Activated CD8-positive, alpha-beta memory T cell treated with anti-CD3 and anti-CD28 coated beads for 36 hours (primary cell): ENCODE results near the gene HIF3A. TPM values are rescaled to one million over a fixed set of nuclear protein-coding genes. Genes with fewer than 3 reads are reported as not detected.
"Not testable (repeated sequence)": the region's sequence is repeated elsewhere in the genome, so short reads cannot be mapped to it uniquely, and the experiment has no call there.

Source experiments
- CTCF ChIA-PET: fragments of 350-600 bp; sonication (Branson Sonifier 250); formaldehyde crosslinking; loops from one replicate; lab custom pipeline; 2021; ENCODE audit warnings: antibody characterized with exemption; lab: Charles Lee
- POLR2A ChIA-PET: fragments of 350-600 bp; sonication (Branson Sonifier 250); formaldehyde crosslinking; loops from one replicate; lab custom pipeline; 2021; ENCODE audit warnings: antibody characterized with exemption; lab: Charles Lee
- total RNA-seq, 2 experiments: library from RNA; stranded (reverse); gene quantifications; one replicate each; pipeline ENCODE4 v1.2.3, GENCODE V29; 2021

Gene HIF3A
- total RNA-seq, 2 experiments from 2014 or later: not detected

DNA sequence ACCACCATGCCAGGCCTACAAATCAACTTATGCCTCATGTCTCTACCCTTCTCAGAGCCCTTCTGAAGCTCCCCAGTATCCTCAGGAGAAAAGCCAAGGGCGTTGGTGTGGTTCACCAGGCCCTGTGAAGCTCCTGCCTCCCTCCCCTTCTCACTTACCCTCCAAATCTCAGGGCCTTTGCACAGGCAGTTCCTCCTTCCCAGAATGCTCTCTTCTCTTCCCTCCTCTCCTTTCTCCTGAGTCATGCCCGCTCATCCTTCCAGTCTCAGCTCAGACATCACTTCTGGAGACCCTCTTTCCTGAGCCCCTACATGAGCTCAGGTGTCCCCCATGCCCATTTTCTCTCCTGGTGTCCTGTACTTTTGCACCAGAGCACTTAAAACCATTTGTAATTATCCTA is 20.5 kb downstream of the HIF3A start:
- ChIA-PET POLR2A (no interaction called here), CTCF (no interaction called here)

DNA sequence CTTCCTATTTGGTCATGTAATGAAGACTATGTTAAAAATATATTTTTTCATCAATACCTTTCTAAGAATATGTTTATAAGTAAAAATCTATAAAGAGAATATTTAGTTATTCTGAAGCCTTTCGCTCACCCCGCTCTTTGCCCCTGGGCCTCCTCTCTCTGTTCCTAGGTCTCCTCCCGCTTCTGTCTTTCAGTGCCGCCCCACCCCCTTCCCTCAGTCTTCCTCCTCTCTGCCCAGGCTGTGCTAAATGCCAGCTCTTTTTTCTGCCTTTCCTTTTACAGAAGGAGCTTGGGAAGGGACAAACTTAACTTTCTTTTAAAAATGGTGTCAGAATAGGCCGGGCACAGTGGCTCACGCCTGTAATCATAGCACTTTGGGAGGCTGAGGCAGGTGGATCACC is 22.8 kb downstream of the HIF3A start:
- ChIA-PET POLR2A (no interaction called here), CTCF (no interaction called here)

DNA sequence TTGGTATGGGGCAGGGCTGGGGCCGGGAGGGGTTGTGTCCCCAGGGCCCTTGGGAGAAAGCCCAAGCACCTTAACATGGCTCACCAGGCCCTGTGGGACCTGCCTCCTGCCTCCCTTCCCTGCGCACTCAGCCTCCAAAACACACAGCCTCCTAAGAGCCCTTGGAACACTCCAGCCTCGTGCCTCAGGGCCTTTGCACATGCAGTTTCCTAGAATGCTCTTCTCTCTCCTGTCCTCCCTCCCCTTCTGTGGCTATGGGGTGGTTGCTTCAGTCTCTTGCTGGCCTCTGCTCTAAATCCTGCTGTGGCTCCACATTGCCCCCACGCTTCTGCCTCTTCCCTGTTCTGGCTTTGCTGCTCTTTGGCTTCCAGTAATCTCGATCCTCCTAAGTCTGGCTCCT is 23.7 kb downstream of the HIF3A start:
- CTCF ChIA-PET: no interaction called here

DNA sequence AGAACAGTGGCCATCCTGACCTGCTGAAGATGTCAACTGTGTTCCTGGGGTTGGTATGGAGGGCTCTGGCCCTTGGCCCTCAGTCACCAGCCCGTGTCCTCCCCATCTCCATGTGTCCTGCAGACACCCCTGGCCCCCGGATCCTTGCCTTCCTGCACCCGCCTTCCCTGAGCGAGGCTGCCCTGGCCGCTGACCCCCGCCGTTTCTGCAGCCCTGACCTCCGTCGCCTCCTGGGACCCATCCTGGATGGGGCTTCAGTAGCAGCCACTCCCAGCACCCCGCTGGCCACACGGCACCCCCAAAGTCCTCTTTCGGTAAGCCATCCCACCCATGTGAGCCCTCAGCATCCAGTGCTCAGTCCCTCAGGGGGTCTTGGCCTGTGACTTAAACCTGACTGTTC is 24.8 kb downstream of the HIF3A start:
- ChIA-PET CTCF (interaction anchor here (1.0 kb wide), 1 partner anchor 25 kb away, joined by 3 read pairs; the partner anchor contains the start of gene PPP5C), POLR2A (no interaction called here)

More for the DNA sequence above, 23.7 kb downstream of the HIF3A start:
- POLR2A ChIA-PET: no interaction called here

DNA sequence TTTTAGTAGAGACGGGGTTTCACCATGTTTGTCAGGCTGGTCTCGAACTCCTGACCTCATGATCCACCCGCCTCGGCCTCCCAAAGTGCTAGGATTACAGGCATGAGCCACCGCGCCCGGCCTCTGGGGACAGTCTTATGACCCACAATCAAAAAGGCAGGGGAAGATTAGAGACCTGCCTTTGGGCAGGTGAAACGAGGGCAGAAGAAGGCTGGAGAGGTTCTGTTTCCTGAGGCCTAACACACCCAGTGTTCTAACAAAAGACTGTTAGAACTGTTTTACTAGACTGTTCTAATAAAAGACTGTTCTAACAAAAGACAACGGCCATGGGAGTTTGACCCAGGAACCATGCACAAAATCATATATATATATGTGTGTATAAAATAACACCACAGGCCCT is 26.4 kb downstream of the HIF3A start:
- CTCF ChIA-PET, POLR2A ChIA-PET: not testable (repeated sequence)

DNA sequence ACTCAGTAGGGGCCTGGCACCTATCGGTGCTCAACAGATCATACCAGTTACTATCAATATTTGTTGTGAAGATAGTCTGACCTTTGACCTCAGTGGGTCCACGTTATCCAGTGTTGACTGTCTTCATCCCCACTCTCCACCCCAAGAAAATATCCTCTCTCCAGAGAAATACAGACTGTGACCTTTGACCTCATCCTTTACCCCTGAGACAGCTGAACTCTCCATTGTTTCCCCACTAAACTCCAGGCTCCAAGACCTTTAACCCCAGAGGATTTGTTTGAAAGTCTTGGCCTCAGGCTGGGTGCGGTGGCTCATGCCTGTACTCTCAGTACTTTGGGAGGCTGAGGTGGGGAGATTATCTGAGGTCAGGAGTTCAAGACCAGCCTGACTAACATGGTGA is 27.4 kb downstream of the HIF3A start:
- ChIA-PET POLR2A (no interaction called here), CTCF (no interaction called here)

DNA sequence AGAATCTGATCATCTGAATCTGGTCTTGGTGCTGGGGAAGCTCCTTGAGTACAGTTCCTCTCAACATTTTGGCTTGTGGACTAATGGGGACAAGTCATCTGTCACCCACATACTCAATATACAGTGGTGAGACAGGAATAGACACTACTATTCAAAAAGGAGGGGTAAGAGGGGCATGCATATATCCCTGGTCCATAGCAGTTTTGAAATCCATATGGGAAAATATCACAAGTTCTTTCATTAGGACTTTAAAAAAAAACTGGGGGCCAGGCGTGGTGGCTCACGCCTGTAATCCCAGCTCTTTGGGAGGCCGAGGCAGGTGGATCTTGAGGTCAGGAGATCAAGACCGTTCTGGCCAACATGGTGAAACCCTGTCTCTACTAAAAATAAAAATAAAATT is 29.8 kb downstream of the HIF3A start:
- POLR2A ChIA-PET: no interaction called here
- CTCF ChIA-PET: no interaction called here

DNA sequence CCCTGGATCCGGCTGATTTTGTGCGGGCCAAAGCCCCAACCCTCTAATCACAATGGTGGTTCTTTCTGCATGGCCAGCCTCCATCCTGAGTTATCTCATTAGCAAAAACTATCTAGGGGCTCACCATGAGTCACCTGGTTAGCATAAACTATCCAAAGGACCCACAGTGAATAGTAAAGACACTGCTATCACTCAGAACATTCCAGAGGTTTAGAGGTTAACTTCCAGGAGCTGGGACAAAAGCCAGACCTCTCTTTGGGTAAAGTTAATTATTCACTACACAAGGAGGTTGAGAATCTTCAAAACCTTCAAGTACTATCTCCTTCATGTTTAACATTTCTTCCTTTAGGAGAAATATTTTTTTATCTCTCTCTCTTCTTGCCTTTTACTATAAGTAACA is 31.2 kb downstream of the HIF3A start:
- CTCF ChIA-PET: no interaction called here
- POLR2A ChIA-PET: no interaction called here

DNA sequence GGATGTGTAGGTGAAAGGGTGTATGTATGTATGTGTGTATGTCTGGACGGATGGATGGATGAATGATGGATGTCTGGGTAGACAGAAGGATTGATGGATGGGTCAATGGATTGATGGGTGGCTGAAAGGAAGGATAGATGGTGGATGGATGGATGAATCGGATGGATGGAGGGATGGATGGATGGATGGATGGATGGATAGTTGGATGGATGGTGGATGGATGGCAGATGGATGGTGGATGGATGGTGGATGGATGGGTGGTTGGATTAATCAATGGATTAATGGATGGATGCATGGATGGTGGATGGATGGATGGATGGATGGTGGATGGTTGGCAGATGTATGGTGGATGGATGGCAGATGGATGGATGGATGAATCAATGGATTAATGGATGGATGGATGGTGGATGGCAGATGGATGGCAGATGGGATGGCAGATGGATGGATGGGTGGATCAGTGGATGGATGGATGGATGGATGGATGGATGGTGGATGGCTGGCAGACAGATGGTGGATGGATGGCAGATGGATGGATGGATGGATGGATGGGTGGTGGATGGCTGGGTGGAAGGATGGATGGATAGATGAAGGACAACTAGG is 33.6 kb downstream of the HIF3A start:
- POLR2A ChIA-PET: no interaction called here
- CTCF ChIA-PET: no interaction called here

DNA sequence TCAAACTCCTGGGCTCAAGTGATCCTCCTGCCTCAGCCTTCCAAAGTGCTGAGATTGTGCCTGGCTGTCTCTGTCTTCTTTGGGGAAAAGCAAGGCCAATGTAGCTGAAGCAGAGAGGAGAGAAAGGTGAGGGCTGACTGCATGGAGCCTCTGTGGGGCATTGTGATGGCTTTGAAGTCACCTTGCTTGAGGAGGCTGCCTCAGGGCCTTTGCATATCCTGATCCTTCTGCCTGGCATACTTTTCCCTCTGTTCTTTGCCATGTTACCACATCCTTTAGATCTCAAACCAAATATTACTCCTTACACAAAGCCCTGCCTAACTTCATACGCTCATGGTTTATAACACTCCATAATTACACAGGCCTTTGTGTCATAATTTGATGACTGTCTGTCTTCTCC is 40.6 kb downstream of the HIF3A start:
- ChIA-PET CTCF (no interaction called here), POLR2A (no interaction called here)

DNA sequence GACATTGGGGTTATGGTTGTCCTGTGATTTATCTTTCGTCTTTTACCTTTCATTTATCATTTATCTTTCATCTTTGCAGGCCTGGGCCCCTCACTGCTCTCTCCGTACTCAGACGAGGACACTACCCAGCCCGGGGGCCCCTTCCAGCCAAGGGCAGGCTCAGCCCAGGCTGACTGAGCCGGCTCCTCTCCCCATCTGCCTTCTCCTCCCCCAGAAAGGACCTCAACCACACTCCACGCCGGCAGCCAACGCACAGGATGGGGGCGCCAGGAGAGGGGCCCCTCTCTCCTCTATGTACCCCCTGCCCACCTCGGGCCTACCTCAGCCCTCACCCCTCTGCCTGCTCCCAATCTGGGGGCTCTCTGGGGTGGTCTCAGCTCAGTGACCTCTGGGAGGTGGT is 42.6 kb downstream of the HIF3A start:
- ChIA-PET CTCF (no interaction called here), POLR2A (no interaction called here)

DNA sequence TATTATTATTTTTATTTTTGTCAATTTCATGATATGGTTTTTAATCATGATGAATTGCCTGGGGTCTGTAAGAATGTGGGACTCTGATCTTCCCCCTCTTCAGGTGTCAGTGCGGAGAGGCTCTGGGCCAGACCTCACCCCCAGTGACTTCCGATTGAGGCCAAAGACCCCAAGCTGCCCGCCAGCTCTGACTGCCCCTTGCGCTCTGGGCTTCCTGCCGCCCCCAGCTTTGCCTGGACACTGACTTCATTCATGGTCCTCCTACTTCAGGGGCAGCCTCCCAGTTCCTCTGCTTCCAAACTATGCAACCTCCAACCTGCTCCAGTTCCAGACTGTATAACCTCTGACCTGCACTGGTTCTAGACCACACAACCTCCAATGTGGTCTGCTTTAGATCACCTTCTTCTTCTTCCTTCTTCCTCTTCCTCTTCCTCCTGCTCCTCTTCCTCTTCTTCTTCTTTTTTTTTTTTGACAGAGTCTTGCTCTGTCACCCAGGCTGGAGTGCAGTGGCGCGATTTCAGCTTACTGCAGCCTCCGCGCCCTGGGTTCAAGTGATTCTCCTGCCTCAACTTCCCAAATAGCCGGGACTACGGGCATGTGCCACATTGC is 43.3 kb downstream of the HIF3A start:
- POLR2A ChIA-PET: no interaction called here

DNA sequence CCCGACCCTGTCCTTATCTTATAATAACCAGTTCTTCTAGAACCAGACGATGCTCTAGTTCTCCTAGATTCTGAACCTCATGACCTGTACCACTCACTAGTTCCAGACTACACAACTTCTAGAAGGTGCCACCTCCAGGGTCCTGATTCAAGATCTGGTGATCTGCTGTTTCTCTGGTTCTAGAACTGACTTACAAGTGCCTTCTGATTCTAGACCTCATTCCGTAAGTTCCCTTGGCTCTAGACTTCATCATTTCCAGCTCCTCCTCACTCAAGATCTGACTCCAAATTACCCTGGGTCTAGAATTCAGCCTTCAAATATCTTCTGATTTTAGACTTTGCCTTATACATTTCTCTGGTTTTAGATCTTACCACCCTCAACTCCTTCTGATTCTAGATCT is 45.1 kb downstream of the HIF3A start:
- ChIA-PET CTCF (no interaction called here), POLR2A (no interaction called here)

More for the DNA sequence above, 43.3 kb downstream of the HIF3A start:
- CTCF ChIA-PET: no interaction called here

DNA sequence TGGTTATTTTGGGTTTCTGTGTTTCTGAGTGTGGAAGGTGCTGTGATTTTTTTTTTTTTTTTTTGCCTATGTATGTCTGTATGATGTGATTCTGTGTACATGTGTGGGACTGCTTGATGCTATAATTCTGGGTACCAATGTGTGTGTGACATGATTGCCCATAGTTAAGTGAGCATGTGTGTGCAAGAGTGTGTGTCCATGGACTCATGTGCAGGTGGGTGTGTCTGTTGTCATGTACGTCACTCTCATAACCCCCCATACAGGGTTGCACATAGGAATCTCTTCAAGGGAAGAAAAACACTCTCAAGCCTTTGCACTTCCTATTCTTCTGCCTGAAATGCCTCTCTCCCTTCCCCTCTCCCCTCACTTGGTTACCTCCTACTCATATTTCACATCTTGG is 47.5 kb downstream of the HIF3A start:
- ChIA-PET CTCF (no interaction called here), POLR2A (no interaction called here)

DNA sequence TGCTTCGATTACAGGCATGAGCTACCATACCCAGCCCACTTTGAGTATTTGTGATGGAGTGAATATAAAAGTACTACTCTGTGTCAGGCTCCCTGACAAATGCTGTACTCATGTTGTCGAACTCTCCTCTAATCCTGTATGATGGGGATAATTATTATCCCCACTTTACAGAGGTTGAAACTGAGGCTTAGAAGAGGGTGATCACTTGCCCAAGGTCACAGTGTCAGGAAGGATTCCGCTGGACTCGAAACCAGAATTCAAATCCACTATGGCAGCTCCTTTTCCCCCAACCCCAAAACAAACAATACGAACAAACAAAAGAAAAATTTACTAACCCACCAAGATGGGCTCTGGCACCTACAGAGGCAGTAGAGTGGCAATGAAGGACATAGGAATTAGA is 48.3 kb downstream of the HIF3A start:
- ChIA-PET POLR2A (no interaction called here), CTCF (no interaction called here)

DNA sequence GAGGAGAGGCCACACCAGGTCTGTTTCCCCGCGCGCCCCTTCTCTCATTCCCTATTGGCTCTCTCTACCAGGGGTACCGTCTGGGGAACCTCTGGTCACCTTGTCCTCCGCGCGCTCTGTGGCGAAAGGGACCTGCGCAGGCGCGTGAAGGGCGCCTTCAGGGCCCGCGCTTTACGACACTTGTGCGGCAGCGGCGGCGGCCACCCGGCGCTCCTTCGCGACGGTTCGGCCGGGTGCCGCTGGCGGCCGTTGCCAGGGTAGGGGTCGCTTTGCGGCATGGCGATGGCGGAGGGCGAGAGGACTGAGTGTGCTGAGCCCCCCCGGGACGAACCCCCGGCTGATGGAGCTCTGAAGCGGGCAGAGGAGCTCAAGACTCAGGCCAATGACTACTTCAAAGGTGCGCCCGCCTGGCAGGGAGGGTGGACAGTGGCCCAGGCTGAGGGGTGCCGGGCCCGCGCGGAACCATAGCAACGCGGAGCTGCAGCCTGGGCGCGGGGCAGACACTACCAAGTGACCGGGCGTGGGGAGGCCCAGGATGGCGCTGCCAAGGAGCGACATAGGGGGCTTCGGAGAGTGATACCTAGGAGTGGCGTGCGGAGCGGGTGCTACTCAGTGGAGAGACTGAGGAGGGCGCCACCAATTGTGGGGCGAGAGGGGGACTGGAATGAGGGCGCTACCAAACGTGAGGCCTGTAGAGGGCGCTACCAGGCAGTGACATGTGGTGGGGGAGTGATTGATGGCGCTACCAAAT is 50.2 kb downstream of the HIF3A start, which contains the start of gene PPP5C:
TSS of gene PPP5C (plus strand) at position 267 of the 751 bp plus-strand sequence. CDS start at position 277, 10 bp downstream.
- ChIA-PET POLR2A (no interaction called here), CTCF (interaction anchor here (0.5 to 2.2 kb wide), 18 partner anchors 13 to 1206 kb away, joined by 3 to 9 read pairs (median 3); partner anchors contain the start of gene CCDC61)

DNA sequence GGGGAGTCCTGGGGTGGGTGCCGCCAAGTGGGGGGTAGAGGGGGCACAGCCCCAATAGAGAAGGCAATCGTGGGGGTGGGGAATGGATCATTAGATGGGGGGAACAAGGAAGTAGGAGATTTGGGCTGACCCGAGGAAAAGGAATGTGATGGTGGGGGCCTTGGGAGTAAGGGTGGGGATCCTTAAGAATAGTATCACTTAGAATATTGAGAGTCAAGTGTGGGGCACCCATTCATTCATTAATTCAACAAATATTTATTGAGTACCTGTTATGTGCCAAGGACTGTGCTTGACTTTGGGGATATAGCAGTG is 50.7 kb downstream of the HIF3A start:
- CTCF ChIA-PET: interaction anchor here (0.5 to 2.2 kb wide), 11 partner anchors 14 to 1206 kb away, joined by 3 to 9 read pairs (median 3); partner anchors contain the start of gene CCDC61
- POLR2A ChIA-PET: no interaction called here

DNA sequence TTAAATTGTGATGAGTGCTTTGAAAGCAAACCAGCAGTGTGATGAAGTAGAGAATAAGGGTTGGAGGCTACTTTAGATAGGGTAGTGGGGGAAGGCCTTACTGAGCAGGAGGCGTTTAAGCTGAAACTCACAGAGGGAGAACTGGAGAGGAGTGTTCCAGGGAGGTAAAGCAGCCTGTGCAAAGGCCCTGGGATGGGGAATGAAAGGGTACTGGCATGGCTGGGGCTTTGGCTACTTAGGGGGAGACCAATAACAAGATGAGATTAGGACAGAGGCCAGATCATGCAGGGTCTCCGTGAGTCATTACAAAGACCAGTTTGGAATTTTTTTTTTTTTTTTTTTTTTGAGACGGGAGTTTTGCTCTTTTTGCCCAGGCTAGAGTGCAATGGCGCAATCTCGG is 51.1 kb downstream of the HIF3A start:
- ChIA-PET POLR2A (no interaction called here), CTCF (interaction anchor here (0.6 to 2.2 kb wide), 5 partner anchors 9 to 352 kb away, joined by 3 to 9 read pairs (median 3); partner anchors contain the start of gene CCDC61)

DNA sequence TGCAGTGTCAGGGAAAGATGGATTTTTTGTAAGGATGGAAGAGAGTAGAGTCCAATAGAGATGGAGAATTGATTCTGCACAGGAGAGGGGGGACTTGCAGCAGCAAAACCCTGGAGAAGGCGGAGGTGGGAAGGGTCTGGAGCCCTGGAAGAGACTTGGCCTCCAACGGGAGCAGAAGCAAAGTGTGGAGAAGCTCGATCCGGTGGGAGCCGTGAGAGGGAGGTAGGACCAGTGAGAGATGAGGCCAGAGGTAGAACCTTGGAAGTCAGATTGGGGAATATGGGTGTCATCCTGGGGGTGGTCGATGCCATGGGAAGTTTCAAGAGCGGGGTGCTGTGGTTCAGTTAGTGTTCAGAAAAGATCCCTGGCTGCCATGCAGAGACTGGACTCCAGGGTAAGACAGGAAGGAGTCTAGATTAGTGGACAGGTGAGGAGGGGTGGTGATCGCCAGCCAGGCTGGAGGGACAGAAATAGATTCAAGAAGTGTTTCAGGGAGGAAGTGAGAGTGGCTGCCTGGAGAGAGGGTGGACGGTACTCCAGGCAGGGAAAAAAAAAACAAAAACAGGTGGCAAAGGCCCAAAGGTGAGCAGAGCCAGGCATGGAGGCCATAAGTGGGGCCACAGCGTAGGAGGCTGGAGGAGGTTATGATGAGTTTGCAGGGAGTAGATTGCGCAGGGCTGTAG is 52.6 kb downstream of the HIF3A start:
- POLR2A ChIA-PET: no interaction called here
- CTCF ChIA-PET: interaction anchor here (0.7 kb wide), 1 partner anchor 210 kb away, joined by 3 read pairs; no protein-coding TSS in a partner anchor
